Measurements from ENCODE around the gene RNFT2. TPM values are rescaled to one million over a fixed set of nuclear protein-coding genes. Genes with fewer than 3 reads are reported as not detected.

The RNFT2 gene, protein sequence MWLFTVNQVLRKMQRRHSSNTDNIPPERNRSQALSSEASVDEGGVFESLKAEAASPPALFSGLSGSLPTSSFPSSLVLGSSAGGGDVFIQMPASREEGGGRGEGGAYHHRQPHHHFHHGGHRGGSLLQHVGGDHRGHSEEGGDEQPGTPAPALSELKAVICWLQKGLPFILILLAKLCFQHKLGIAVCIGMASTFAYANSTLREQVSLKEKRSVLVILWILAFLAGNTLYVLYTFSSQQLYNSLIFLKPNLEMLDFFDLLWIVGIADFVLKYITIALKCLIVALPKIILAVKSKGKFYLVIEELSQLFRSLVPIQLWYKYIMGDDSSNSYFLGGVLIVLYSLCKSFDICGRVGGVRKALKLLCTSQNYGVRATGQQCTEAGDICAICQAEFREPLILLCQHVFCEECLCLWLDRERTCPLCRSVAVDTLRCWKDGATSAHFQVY
- 1 to 10 TPM in 2 of 4 donors, under 1 TPM in 1, not detected in 1; 0.68 to 1.2 (median 1.2) TPM for total RNA-seq

- peak within 1 kb of the TSS; percentile 59 for H3K4me3 ChIP-seq (ENCODE audit: low read depth, poor library complexity, severe bottlenecking)
- WGBS, 2 donors, result 1% methylated on average over 56 of the region's 80 CpGs
These were observed at the start of gene RNFT2, which contains the start of gene SPRING1 for GRCh38 chr12:116737774-116738657. Gene RNFT2, plus strand, starts transcription at chr12:116738315. Its CDS starts 2,183 bp downstream, at chr12:116740498. Gene SPRING1, minus strand, starts transcription at chr12:116738069. Its CDS starts 169 bp downstream, at chr12:116737900.

GRCh38 chr12:116689521-116689920 is 48.6 kb upstream of the RNFT2 start:
- DNase-seq (ENCODE audit: low spot score in 2 of 2), result no peak
- intact Hi-C loops (cut with DNase I; ENCODE audit: low total_unique reads), result no loop called here
- 77 to 84% methylated on average over 5 of the region's 5 CpGs for WGBS, 2 donors
- H3K4me3 ChIP-seq (ENCODE audit: low read depth, poor library complexity, severe bottlenecking), result no peak overlapping the region
- no peak for TF ChIP-seq CTCF (IDR thresholded peaks at IDR 0.05)
- TF ChIP-seq POLR2A (IDR thresholded peaks at IDR 0.05), result no peak

More at GRCh38 chr12:116737774-116738657, at the start of gene RNFT2, which contains the start of gene SPRING1:
- TF ChIP-seq POLR2A (IDR thresholded peaks at IDR 0.05), result peak in 1 of 2 donors; percentile 37
- TF ChIP-seq CTCF (IDR thresholded peaks at IDR 0.05), result no peak
- intact Hi-C loops (cut with DNase I; ENCODE audit: low total_unique reads), result no loop called here
- DNase-seq (ENCODE audit: low spot score in 2 of 2), result peak; percentile 100

GRCh38 chr12:116689979-116690744 is 48.0 kb upstream of the RNFT2 start:
- DNase-seq (ENCODE audit: low spot score in 2 of 2), result peak in 1 of 2 donors; percentile 37
- TF ChIP-seq POLR2A (IDR thresholded peaks at IDR 0.05), result no peak
- no peak for TF ChIP-seq CTCF (IDR thresholded peaks at IDR 0.05)
- intact Hi-C loops (cut with DNase I; ENCODE audit: low total_unique reads), result no loop called here
- WGBS, 2 donors, result 72% methylated on average over 8 of the region's 8 CpGs
- no peak overlapping the region for H3K4me3 ChIP-seq (ENCODE audit: low read depth, poor library complexity, severe bottlenecking)

GRCh38 chr12:116691205-116691604 is 46.9 kb upstream of the RNFT2 start:
- intact Hi-C loops (cut with DNase I; ENCODE audit: low total_unique reads), result no loop called here
- DNase-seq (ENCODE audit: low spot score in 2 of 2), result peak in 1 of 2 donors; percentile 18
- TF ChIP-seq POLR2A (IDR thresholded peaks at IDR 0.05) (no peak), CTCF (IDR thresholded peaks at IDR 0.05) (no peak)
- no peak overlapping the region for H3K4me3 ChIP-seq (ENCODE audit: low read depth, poor library complexity, severe bottlenecking)
- WGBS, 2 donors, result 93 to 97% methylated on average over 7 of the region's 7 CpGs

- 78 to 85% methylated on average over 4 of the region's 4 CpGs for WGBS, 2 donors
- H3K4me3 ChIP-seq (ENCODE audit: low read depth, poor library complexity, severe bottlenecking), result no peak overlapping the region
- TF ChIP-seq POLR2A (IDR thresholded peaks at IDR 0.05) (no peak), CTCF (IDR thresholded peaks at IDR 0.05) (no peak)
- DNase-seq (ENCODE audit: low spot score in 2 of 2), result no peak
- intact Hi-C loops (cut with DNase I; ENCODE audit: low total_unique reads), result no loop called here
These were observed 46.5 kb upstream of the RNFT2 start for GRCh38 chr12:116691636-116692035.

All from lower leg skin (tissue), 4 donors.